Measurements from ENCODE around the gene NNMT. TPM values are rescaled to one million over a fixed set of nuclear protein-coding genes. Genes with fewer than 3 reads are reported as not detected.

The NNMT gene
- total RNA-seq, 1 experiment from 2014 or later: not detected

DNA sequence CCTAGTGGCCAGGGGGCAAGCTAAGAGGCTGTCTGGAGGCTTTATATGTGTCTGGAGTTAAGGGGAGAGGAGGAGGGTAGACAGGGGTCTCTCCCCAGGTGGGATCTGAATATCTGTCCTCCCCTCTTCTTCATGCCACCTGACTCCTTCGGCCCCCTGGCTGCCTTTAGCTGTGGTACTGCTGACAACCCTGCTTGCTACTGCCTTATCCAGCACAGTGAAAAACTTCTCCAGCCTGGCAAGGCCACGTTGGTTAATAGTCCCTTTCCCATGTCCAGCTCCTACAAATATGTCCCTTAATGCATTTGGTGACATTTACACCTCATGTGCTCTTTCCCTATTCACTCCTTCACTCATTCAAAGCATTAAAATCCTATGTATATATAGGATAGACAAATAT, 42.4 kb upstream of the NNMT start:
- no peaks in the 10 kb centered on the region for H3K4me1 ChIP-seq (ENCODE audit: control insufficient read depth in 1 of 2, insufficient read depth in 2 of 2, low read length in 2 of 2)
- BruUV-seq (replicated peaks): no TSS peak
- no peaks in the 10 kb centered on the region for H3K9me2 ChIP-seq (ENCODE audit: insufficient read depth)
- ChIA-PET POLR2A (no interaction called here), RAD21 (ENCODE audit: low non-redundant PET in 1 of 2, low total read pairs in 2 of 2, uncharacterized antibody in 2 of 2, unreplicated experiment in 2 of 2) (no interaction called here), CTCF (no interaction called here)
- DNase-seq (ENCODE audit: low read depth, low spot score) (no peak), ATAC-seq (no peak)
- no peak for TF ChIP-seq POLR2AphosphoS5 (IDR thresholded peaks at IDR 0.05; ENCODE audit: low read depth, low read length)
- TF ChIP-seq SRF (IDR thresholded peaks at IDR 0.05; ENCODE audit: low read depth): no peak
- TF ChIP-seq CEBPB (IDR thresholded peaks at IDR 0.05; ENCODE audit: low read depth): no peak
- TF ChIP-seq YY1 (IDR thresholded peaks at IDR 0.05; ENCODE audit: extremely low read depth, insufficient replicate concordance, low read depth, low read length): no peak
- no peak for TF ChIP-seq JUND (IDR thresholded peaks at IDR 0.05)
- no peak for TF ChIP-seq EZH2phosphoT487 (IDR thresholded peaks at IDR 0.05; ENCODE audit: borderline replicate concordance)
- TF ChIP-seq, protein P1, sequence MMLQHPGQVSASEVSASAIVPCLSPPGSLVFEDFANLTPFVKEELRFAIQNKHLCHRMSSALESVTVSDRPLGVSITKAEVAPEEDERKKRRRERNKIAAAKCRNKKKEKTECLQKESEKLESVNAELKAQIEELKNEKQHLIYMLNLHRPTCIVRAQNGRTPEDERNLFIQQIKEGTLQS (IDR thresholded peaks at IDR 0.05): no peak
- no peak for TF ChIP-seq EZH2 (IDR thresholded peaks at IDR 0.05)
- no peak for TF ChIP-seq EGR1 (IDR thresholded peaks at IDR 0.05; ENCODE audit: low read depth)
- no peak for TF ChIP-seq SP1 (IDR thresholded peaks at IDR 0.05; ENCODE audit: low read depth)
- H3K9me3 ChIP-seq (ENCODE audit: control insufficient read depth in 1 of 2, insufficient read depth in 1 of 2, low read depth in 1 of 2, low read length in 2 of 2): no peaks in the 10 kb centered on the region
- H4K20me1 ChIP-seq (ENCODE audit: insufficient read depth): no peaks in the 10 kb centered on the region
- H3K9ac ChIP-seq (ENCODE audit: low read length): no peak overlapping the region
- no peak overlapping the region for H2AFZ ChIP-seq (ENCODE audit: low read depth, low read length, poor library complexity, severe bottlenecking)
- intact Hi-C loops (cut with micrococcal nuclease): no loop called here
- H3K27ac ChIP-seq (ENCODE audit: low read depth, low read length): no peak overlapping the region
- no peak overlapping the region for H3K4me3 ChIP-seq (replicated peaks in 1 of 2; ENCODE audit: low read depth in 1 of 2, low read length in 2 of 2)
- H3K27me3 ChIP-seq (ENCODE audit: insufficient read depth, low read length): peaks cover 4% of the 10 kb centered on the region; the same call in 1 of the 2 replicates
- H3K36me3 ChIP-seq (ENCODE audit: control insufficient read depth in 1 of 2, insufficient read depth in 2 of 2, low read length in 2 of 2): no peaks in the 10 kb centered on the region
- no peaks in the 10 kb centered on the region for H3K79me2 ChIP-seq (ENCODE audit: insufficient read depth, low read length)
- no peak overlapping the region for H3K4me2 ChIP-seq (ENCODE audit: low read length)

DNA sequence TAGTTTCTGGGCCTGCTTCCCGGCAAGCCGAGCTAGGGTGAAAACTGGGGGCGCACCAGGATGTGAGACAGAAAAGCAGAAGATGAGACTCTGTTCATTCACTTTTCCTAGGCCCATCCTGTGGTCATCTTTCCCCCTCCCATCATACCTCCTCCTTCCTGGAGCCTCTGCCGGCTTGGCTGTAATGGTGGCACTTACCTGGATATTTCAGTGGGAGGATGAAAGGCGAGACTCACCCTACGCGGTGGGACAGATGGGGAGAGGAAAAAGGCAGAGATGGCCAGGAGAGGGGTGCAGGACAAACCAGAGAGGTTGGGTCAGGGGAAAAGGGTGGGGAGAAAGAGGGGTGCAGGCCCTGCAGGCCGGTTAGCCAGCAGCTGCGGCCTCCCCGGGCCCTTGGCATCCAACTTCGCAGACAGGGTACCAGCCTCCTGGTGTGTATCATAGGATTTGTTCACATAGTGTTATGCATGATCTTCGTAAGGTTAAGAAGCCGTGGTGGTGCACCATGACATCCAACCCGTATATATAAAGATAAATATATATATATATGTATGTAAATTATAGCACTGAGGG, 41.5 kb upstream of the NNMT start:
- H3K4me1 ChIP-seq (ENCODE audit: control insufficient read depth in 1 of 2, insufficient read depth in 2 of 2, low read length in 2 of 2): no peaks in the 10 kb centered on the region
- TF ChIP-seq YY1 (IDR thresholded peaks at IDR 0.05; ENCODE audit: extremely low read depth, insufficient replicate concordance, low read depth, low read length): no peak
- TF ChIP-seq MAX (IDR thresholded peaks at IDR 0.05): no peak
- TF ChIP-seq SRF (IDR thresholded peaks at IDR 0.05; ENCODE audit: low read depth): no peak
- no peak for TF ChIP-seq ELF1 (IDR thresholded peaks at IDR 0.05; ENCODE audit: borderline replicate concordance, low read depth)
- no peak for TF ChIP-seq CTCF (IDR thresholded peaks at IDR 0.05 in 2 of 3, conservative IDR thresholded peaks at IDR 0.05 in 1 of 3; ENCODE audit: borderline replicate concordance in 1 of 3, insufficient read depth in 1 of 3, low read depth in 2 of 3, low read length in 2 of 3)
- no peak for TF ChIP-seq EZH2phosphoT487 (IDR thresholded peaks at IDR 0.05; ENCODE audit: borderline replicate concordance)
- no peak for TF ChIP-seq POLR2A (IDR thresholded peaks at IDR 0.05; ENCODE audit: borderline replicate concordance, extremely low read depth, insufficient read depth, insufficient read length)
- TF ChIP-seq SP1 (IDR thresholded peaks at IDR 0.05; ENCODE audit: low read depth): no peak
- TF ChIP-seq, protein P1 (IDR thresholded peaks at IDR 0.05): no peak
- TF ChIP-seq POLR2AphosphoS5 (IDR thresholded peaks at IDR 0.05; ENCODE audit: low read depth, low read length): no peak
- TF ChIP-seq EZH2 (IDR thresholded peaks at IDR 0.05): no peak
- no peak for TF ChIP-seq ZNF274 (IDR thresholded peaks at IDR 0.05; ENCODE audit: low read depth, low read length)
- no peak for TF ChIP-seq ZFX (IDR thresholded peaks at IDR 0.05)
- TF ChIP-seq JUND (IDR thresholded peaks at IDR 0.05): no peak
- no peak for TF ChIP-seq TCF7L2 (IDR thresholded peaks at IDR 0.05; ENCODE audit: borderline replicate concordance, extremely low read depth, insufficient read depth, insufficient read length)

More for the DNA sequence above, 41.5 kb upstream of the NNMT start:
- POLR2A ChIA-PET: no interaction called here
- Histone ChIP-seq H3K79me2 (ENCODE audit: insufficient read depth, low read length) (no peaks in the 10 kb centered on the region), H3K9me2 (ENCODE audit: insufficient read depth) (no peaks in the 10 kb centered on the region), H3K27me3 (ENCODE audit: insufficient read depth, low read length) (peaks cover 4% of the 10 kb centered on the region; the same call in 1 of the 2 replicates), H3K4me2 (ENCODE audit: low read length) (no peak overlapping the region), H3K27ac (ENCODE audit: low read depth, low read length) (no peak overlapping the region), H3K9me3 (ENCODE audit: control insufficient read depth in 1 of 2, insufficient read depth in 1 of 2, low read depth in 1 of 2, low read length in 2 of 2) (no peaks in the 10 kb centered on the region), H3K9ac (ENCODE audit: low read length) (no peak overlapping the region), H3K4me3 (replicated peaks in 1 of 2; ENCODE audit: low read depth in 1 of 2, low read length in 2 of 2) (no peak overlapping the region), H3K36me3 (ENCODE audit: control insufficient read depth in 1 of 2, insufficient read depth in 2 of 2, low read length in 2 of 2) (no peaks in the 10 kb centered on the region), H4K20me1 (ENCODE audit: insufficient read depth) (no peaks in the 10 kb centered on the region), H2AFZ (ENCODE audit: low read depth, low read length, poor library complexity, severe bottlenecking) (no peak overlapping the region)
- ATAC-seq: no peak
- RAD21 ChIA-PET (ENCODE audit: low non-redundant PET in 1 of 2, low total read pairs in 2 of 2, uncharacterized antibody in 2 of 2, unreplicated experiment in 2 of 2): no interaction called here
- intact Hi-C loops (cut with micrococcal nuclease): no loop called here
- CTCF ChIA-PET: no interaction called here
- no peak for DNase-seq (ENCODE audit: low read depth, low spot score)
- no TSS peak for BruUV-seq (replicated peaks)

Measured in HCT116 (cell line).